Measurements from ENCODE around the gene HEXIM1. TPM values are rescaled to one million over a fixed set of nuclear protein-coding genes. Genes with fewer than 3 reads are reported as not detected.

The HEXIM1 gene
- total RNA-seq, 1 experiment from 2014 or later = 4.6 TPM

DNA sequence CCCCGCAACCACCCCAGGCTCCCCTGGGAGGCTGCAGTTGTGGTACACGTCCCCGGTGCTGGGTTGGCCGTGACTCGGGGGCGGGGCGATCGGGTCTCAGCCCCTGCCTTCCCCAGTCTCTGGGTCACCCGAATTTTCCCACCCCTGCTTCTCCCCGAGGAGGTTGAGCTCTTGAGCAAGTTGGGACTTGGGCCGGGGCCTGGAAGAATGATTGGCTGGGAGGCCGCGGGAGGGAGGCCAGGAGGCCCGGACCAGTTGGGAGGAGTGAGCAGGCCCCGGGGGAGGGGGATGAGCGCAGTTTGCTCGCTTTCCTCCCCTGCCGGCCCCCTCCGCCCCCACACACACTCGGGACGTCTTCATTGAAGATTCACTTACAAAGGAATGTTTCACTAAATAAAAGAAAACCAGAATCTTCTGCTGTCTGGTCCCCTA, 4.5 kb upstream of the HEXIM1 start:
- peak; percentile 88 for DNase-seq
- H3K4me3 ChIP-seq (ENCODE audit: insufficient read depth, low read depth, low read length) = peak overlapping the region; percentile 46

GRCh38 chr17:45144199-45145034, 3.9 kb upstream of the HEXIM1 start:
- DNase-seq = peak; percentile 89
- Histone ChIP-seq H3K4me3 (ENCODE audit: insufficient read depth, low read depth, low read length) (peak overlapping the region; percentile 46), H3K27me3 (ENCODE audit: control insufficient read depth, insufficient read depth, low read length) (no peaks in the 10 kb centered on the region), H3K36me3 (replicated peaks; ENCODE audit: control insufficient read depth, insufficient read depth, low read length) (no peaks in the 10 kb centered on the region)

More for the DNA sequence above, 4.5 kb upstream of the HEXIM1 start:
- H3K27me3 ChIP-seq (ENCODE audit: control insufficient read depth, insufficient read depth, low read length) = no peaks in the 10 kb centered on the region
- H3K36me3 ChIP-seq (replicated peaks; ENCODE audit: control insufficient read depth, insufficient read depth, low read length) = no peaks in the 10 kb centered on the region

GRCh38 chr17:45145035-45145389, 3.3 kb upstream of the HEXIM1 start:
- H3K36me3 ChIP-seq (replicated peaks; ENCODE audit: control insufficient read depth, insufficient read depth, low read length) = no peaks in the 10 kb centered on the region
- H3K27me3 ChIP-seq (ENCODE audit: control insufficient read depth, insufficient read depth, low read length) = no peaks in the 10 kb centered on the region
- no peak for DNase-seq
- H3K4me3 ChIP-seq (ENCODE audit: insufficient read depth, low read depth, low read length) = peak overlapping the region; percentile 46; the same call in 1 of the 2 replicates

GRCh38 chr17:45146166-45146565, 2.1 kb upstream of the HEXIM1 start:
- Histone ChIP-seq H3K27me3 (ENCODE audit: control insufficient read depth, insufficient read depth, low read length) (no peaks in the 10 kb centered on the region), H3K36me3 (replicated peaks; ENCODE audit: control insufficient read depth, insufficient read depth, low read length) (no peaks in the 10 kb centered on the region), H3K4me3 (ENCODE audit: insufficient read depth, low read depth, low read length) (no peak overlapping the region)
- no peak for DNase-seq

DNA sequence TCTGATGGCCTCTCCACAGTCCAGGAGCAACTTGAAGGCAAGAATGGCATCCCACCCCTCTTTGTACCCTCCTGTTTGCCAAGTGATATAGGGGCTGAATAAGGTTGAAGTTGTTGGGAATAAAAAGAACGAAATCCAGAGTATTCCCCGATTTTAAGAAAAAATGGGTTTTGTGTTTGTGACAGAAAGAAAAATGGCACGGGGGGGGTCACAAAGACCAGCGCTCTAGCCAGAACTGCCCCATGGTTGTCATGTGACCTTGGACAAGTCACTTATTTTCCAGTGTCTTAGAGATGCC, 1.7 kb upstream of the HEXIM1 start:
- H3K27me3 ChIP-seq (ENCODE audit: control insufficient read depth, insufficient read depth, low read length) = no peaks in the 10 kb centered on the region
- no peak overlapping the region for H3K4me3 ChIP-seq (ENCODE audit: insufficient read depth, low read depth, low read length)
- no peak for DNase-seq
- H3K36me3 ChIP-seq (replicated peaks; ENCODE audit: control insufficient read depth, insufficient read depth, low read length) = no peaks in the 10 kb centered on the region

DNA sequence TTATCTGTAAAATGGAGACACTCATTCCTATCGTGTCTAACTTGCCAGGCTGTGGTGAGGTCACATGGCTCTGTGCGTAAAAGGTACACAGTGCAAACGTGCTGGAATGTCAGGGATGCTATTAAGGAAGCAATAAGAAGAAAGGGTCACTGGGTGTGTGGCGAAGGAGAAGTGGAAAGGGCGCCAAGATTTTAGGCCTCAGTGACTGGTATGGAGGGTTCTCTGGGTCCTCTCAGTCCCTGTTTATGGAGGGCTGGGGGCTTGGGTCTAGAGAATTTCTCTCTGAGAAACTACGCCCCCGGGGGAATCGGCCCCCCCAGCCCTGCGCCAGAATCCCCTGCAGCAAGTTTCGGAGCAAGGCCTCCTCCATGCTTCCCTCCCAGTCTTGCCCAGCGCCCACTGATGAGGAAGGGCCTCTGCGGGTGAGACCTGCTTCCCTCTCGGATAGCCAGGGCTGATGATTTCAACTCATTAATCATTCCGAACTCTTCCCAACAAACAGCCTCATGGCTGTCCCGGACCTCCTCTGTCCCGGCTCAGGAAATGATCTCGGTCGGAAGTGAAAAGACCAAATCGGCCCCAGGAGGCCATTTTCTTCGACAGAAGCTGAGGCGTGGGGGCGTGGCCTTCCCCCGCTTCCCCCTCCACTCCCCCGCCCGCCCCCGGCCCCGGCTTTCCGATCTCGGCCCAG, 1.2 kb upstream of the HEXIM1 start:
- DNase-seq = peak; percentile 90
- Histone ChIP-seq H3K27me3 (ENCODE audit: control insufficient read depth, insufficient read depth, low read length) (no peaks in the 10 kb centered on the region), H3K4me3 (ENCODE audit: insufficient read depth, low read depth, low read length) (peak overlapping the region; percentile 68)

DNA sequence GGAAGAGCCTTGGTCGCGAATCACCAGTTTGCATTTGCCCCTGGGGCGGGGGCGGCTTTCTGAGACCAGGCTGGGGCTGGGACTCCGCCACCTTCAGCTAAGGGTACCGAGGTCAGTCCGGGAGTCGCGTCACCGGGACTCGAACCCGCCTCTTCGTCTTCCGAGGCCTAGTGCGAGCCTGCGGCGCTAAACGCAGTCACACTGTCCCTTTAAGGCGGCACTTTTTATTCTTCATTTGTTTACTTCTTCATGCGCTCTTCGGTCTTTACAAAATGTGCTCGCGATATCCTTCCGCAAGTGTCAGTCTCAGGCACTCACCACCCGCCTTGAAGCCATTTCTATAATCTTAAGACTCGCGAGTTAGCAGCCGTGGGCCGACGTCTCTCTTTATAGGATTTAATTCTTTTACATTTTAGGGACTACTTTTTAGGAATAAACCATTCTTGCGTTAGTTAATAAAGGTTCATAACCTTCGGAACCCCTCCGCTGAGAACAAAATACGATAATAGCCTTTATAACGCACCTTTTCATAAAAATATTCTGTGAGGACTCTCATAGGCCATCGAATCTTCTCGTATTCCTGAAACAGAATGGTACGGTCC, 593 bp upstream of the HEXIM1 start:
- Histone ChIP-seq H3K27me3 (ENCODE audit: control insufficient read depth, insufficient read depth, low read length) (no peaks in the 10 kb centered on the region), H3K36me3 (replicated peaks; ENCODE audit: control insufficient read depth, insufficient read depth, low read length) (no peaks in the 10 kb centered on the region), H3K4me3 (ENCODE audit: insufficient read depth, low read depth, low read length) (peak overlapping the region; percentile 68)
- DNase-seq = no peak

More for the DNA sequence above, 1.2 kb upstream of the HEXIM1 start:
- no peaks in the 10 kb centered on the region for H3K36me3 ChIP-seq (replicated peaks; ENCODE audit: control insufficient read depth, insufficient read depth, low read length)

GRCh38 chr17:45149037-45149668, 878 bp downstream of the HEXIM1 start:
- peak; percentile 95 for DNase-seq
- Histone ChIP-seq H3K4me3 (ENCODE audit: insufficient read depth, low read depth, low read length) (peak overlapping the region; percentile 92), H3K36me3 (replicated peaks; ENCODE audit: control insufficient read depth, insufficient read depth, low read length) (no peaks in the 10 kb centered on the region), H3K27me3 (ENCODE audit: control insufficient read depth, insufficient read depth, low read length) (no peaks in the 10 kb centered on the region)

DNA sequence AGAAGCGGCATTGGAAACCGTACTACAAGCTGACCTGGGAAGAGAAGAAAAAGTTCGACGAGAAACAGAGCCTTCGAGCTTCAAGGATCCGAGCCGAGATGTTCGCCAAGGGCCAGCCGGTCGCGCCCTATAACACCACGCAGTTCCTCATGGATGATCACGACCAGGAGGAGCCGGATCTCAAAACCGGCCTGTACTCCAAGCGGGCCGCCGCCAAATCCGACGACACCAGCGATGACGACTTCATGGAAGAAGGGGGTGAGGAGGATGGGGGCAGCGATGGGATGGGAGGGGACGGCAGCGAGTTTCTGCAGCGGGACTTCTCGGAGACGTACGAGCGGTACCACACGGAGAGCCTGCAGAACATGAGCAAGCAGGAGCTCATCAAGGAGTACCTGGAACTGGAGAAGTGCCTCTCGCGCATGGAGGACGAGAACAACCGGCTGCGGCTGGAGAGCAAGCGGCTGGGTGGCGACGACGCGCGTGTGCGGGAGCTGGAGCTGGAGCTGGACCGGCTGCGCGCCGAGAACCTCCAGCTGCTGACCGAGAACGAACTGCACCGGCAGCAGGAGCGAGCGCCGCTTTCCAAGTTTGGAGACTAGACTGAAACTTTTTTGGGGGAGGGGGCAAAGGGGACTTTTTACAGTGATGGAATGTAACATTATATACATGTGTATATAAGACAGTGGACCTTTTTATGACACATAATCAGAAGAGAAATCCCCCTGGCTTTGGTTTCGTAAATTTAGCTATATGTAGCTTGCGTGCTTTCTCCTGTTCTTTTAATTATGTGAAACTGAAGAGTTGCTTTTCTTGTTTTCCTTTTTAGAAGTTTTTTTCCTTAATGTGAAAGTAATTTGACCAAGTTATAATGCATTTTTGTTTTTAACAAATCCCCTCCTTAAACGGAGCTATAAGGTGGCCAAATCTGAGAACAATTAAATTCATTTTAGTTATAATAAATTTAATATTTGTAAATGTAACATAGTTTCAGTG, 1.7 kb downstream of the HEXIM1 start:
- H3K36me3 ChIP-seq (replicated peaks; ENCODE audit: control insufficient read depth, insufficient read depth, low read length) = no peaks in the 10 kb centered on the region
- H3K4me3 ChIP-seq (ENCODE audit: insufficient read depth, low read depth, low read length) = peak overlapping the region; percentile 92
- H3K27me3 ChIP-seq (ENCODE audit: control insufficient read depth, insufficient read depth, low read length) = no peaks in the 10 kb centered on the region
- peak; percentile 63 for DNase-seq

DNA sequence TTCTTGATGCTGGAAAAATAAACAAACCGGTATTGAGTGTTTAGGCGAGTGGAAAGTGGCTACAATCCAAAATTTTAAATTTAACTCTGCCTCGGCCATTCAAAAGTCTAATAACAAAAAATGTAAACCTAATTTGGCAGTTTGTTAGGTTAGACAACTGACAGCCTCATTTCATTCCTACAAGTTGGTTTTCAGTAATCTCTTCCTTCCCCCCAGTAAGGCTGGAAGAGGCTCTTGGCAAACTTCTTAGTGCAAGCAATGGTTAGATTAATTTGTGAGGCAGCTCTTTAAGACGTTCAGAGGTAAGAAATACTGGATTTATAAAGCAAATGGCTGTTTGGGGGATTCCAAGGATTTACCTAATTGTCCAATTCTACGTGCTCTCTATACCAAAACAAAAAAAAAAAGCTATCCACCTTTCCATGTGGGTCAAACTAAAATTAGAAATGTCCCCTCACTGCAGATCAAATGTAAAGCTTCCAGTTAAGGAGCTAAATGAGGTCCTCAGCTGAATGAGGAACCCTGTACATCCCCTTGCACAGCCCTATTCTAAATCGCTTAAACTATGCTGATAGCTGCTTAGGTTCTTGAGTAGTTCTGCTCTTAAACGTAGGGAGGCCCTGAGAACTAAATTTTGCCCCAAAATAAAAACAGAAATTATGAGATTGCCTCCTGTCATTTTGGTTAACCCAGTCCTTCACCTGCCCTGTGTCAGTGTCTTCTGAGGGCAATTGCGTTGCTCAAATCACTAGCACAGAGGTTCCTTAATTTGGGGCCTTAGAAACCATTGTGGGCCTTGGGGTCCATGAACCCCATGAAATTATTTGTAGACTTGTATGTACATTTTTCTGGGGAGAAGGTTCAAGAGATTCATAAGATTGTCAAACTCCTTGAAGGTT, 2.9 kb downstream of the HEXIM1 start:
- peak overlapping the region; percentile 92; the same call in 1 of the 2 replicates for H3K4me3 ChIP-seq (ENCODE audit: insufficient read depth, low read depth, low read length)
- no peaks in the 10 kb centered on the region for H3K36me3 ChIP-seq (replicated peaks; ENCODE audit: control insufficient read depth, insufficient read depth, low read length)
- H3K27me3 ChIP-seq (ENCODE audit: control insufficient read depth, insufficient read depth, low read length) = no peaks in the 10 kb centered on the region
- no peak for DNase-seq

DNA sequence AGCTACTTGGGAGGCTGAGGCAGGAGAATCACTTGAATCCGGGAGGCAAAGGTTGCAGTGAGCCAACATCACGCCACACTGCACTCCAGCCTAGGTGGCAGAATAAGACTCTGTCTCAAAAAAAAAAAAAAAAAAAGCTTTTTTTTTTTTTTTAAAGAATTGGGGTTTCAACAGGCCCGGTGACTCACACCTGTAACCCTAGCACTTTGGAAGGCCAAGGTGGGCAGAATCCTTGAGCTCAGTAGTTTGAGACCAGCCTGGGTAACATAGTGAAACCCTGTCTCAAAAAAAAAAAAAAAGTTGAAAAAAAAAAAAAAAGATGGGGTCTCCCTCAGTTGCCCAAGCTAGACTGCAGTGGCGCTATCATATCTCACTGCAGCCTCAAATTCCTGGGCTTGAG, 6.8 kb downstream of the HEXIM1 start:
- no peak overlapping the region for H3K4me3 ChIP-seq (ENCODE audit: insufficient read depth, low read depth, low read length)
- H3K36me3 ChIP-seq (replicated peaks; ENCODE audit: control insufficient read depth, insufficient read depth, low read length) = no peaks in the 10 kb centered on the region
- DNase-seq = no peak
- H3K27me3 ChIP-seq (ENCODE audit: control insufficient read depth, insufficient read depth, low read length) = no peaks in the 10 kb centered on the region

- DNase-seq = no peak
- Histone ChIP-seq H3K27me3 (ENCODE audit: control insufficient read depth, insufficient read depth, low read length) (no peaks in the 10 kb centered on the region), H3K36me3 (replicated peaks; ENCODE audit: control insufficient read depth, insufficient read depth, low read length) (no peaks in the 10 kb centered on the region)
Observed at GRCh38 chr17:45155483-45155882, 7.2 kb downstream of the HEXIM1 start.

GRCh38 chr17:45156242-45156641, 8.0 kb downstream of the HEXIM1 start:
- no peak for DNase-seq
- no peaks in the 10 kb centered on the region for H3K27me3 ChIP-seq (ENCODE audit: control insufficient read depth, insufficient read depth, low read length)
- no peaks in the 10 kb centered on the region for H3K36me3 ChIP-seq (replicated peaks; ENCODE audit: control insufficient read depth, insufficient read depth, low read length)
- H3K4me3 ChIP-seq (ENCODE audit: insufficient read depth, low read depth, low read length) = no peak overlapping the region

More at GRCh38 chr17:45155483-45155882, 7.2 kb downstream of the HEXIM1 start:
- H3K4me3 ChIP-seq (ENCODE audit: insufficient read depth, low read depth, low read length) = no peak overlapping the region
